ENCODE measurements around the gene UVRAG. TPM values are rescaled to one million over a fixed set of nuclear protein-coding genes. Genes with fewer than 3 reads are reported as not detected.

The UVRAG gene
- total and polyA plus RNA-seq, 2 of the 4 experiments (the other 2 are of a cell fraction) = 5.6 to 10.9 TPM

DNA sequence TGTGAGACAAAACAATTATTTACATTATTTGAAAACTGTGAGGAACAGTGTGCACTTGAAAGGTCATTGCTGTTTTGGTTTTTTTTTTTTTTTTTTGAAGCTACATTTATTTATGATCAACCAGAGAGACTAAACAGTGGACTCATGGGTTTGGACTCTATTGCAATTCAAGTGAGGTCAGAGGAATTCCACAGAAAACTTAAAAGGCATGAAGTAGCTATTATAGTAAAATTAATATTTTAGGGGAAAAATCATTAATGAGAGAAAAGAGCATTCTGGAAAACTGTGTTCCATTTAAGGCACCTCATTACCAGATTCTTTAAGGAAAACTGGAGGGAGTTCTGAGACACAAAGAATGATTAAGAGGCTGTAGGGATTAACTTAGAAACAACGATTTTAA is 288.4 kb downstream of the UVRAG start:
- WGBS, 2 experiments (ENCODE audit: extremely low coverage in 2 of 2, insufficient read length in 1 of 2) = no CpG with 5 or more reads among the region's 1 CpG
- in situ Hi-C loops (cut with MboI; ENCODE audit: low sequenced_read_pairs) = no loop called here
- no peaks in the 10 kb centered on the region for H3K36me3 ChIP-seq (ENCODE audit: control insufficient read depth, insufficient read depth, low read length)

More for the DNA sequence above, 288.4 kb downstream of the UVRAG start:
- Histone ChIP-seq H2BK15ac (ENCODE audit: low read depth, low read length) (no peak overlapping the region), H3K9ac (ENCODE audit: low read depth, low read length) (no peak overlapping the region), H3K23ac (ENCODE audit: low read depth, low read length) (no peak overlapping the region), H2BK5ac (ENCODE audit: low read depth, low read length, poor library complexity, severe bottlenecking) (no peak overlapping the region), H2BK120ac (ENCODE audit: low read depth, low read length) (no peak overlapping the region), H4K5ac (ENCODE audit: low read depth, low read length) (no peak overlapping the region), H3K4me1 (ENCODE audit: control insufficient read depth, insufficient read depth, low read length) (peaks cover 8% of the 10 kb centered on the region; the same call in 1 of the 2 replicates), H3K27ac (ENCODE audit: insufficient read depth, low read length) (no peak overlapping the region), H4K8ac (ENCODE audit: low read depth in 2 of 2, low read length in 2 of 2) (no peak overlapping the region), H3K14ac (replicated peaks; ENCODE audit: low read depth, low read length) (no peak overlapping the region), H2AK5ac (ENCODE audit: low read depth, low read length) (no peak overlapping the region), H3K4me3 (ENCODE audit: insufficient read depth, low read depth, low read length) (no peak overlapping the region), H3K9me1 (ENCODE audit: insufficient read depth, low read length) (0 out of 2 replicates have a peak, but pooled peaks cover 3% of the 10 kb centered on the region), H3K79me1 (ENCODE audit: low read depth in 1 of 2, low read length in 2 of 2) (no peaks in the 10 kb centered on the region), H2AK9ac (replicated peaks; ENCODE audit: low read depth, low read length, poor library complexity) (no peak overlapping the region), H4K20me1 (ENCODE audit: insufficient read depth, low read length) (no peaks in the 10 kb centered on the region), H3K27me3 (ENCODE audit: control insufficient read depth, insufficient read depth, low read length) (no peaks in the 10 kb centered on the region), H3K18ac (ENCODE audit: low read depth, low read length) (no peak overlapping the region), H2BK20ac (ENCODE audit: low read depth, low read length) (no peak overlapping the region), H3K4ac (ENCODE audit: low read depth, low read length) (no peak overlapping the region), H4K91ac (ENCODE audit: insufficient read depth, low read depth, low read length) (no peak overlapping the region), H2AFZ (replicated peaks; ENCODE audit: low read length, poor library complexity) (no peak overlapping the region), H3K56ac (ENCODE audit: extremely low read depth, insufficient read depth, low read length) (no peak overlapping the region), H3K9me3 (ENCODE audit: control insufficient read depth, insufficient read depth, low read length) (no peaks in the 10 kb centered on the region), H3K4me2 (ENCODE audit: low read depth, low read length) (peak overlapping the region; percentile 16; the same call in 1 of the 2 replicates)
- TF ChIP-seq, protein P1, sequence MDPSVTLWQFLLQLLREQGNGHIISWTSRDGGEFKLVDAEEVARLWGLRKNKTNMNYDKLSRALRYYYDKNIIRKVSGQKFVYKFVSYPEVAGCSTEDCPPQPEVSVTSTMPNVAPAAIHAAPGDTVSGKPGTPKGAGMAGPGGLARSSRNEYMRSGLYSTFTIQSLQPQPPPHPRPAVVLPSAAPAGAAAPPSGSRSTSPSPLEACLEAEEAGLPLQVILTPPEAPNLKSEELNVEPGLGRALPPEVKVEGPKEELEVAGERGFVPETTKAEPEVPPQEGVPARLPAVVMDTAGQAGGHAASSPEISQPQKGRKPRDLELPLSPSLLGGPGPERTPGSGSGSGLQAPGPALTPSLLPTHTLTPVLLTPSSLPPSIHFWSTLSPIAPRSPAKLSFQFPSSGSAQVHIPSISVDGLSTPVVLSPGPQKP (IDR thresholded peaks at IDR 0.05; ENCODE audit: borderline replicate concordance, low read depth, low read length) = no peak
- TF ChIP-seq, protein P2, sequence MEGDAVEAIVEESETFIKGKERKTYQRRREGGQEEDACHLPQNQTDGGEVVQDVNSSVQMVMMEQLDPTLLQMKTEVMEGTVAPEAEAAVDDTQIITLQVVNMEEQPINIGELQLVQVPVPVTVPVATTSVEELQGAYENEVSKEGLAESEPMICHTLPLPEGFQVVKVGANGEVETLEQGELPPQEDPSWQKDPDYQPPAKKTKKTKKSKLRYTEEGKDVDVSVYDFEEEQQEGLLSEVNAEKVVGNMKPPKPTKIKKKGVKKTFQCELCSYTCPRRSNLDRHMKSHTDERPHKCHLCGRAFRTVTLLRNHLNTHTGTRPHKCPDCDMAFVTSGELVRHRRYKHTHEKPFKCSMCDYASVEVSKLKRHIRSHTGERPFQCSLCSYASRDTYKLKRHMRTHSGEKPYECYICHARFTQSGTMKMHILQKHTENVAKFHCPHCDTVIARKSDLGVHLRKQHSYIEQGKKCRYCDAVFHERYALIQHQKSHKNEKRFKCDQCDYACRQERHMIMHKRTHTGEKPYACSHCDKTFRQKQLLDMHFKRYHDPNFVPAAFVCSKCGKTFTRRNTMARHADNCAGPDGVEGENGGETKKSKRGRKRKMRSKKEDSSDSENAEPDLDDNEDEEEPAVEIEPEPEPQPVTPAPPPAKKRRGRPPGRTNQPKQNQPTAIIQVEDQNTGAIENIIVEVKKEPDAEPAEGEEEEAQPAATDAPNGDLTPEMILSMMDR (conservative IDR thresholded peaks at IDR 0.05; ENCODE audit: low read depth, low read length) = no peak
- TF ChIP-seq MAFK (IDR thresholded peaks at IDR 0.05; ENCODE audit: low read depth, low read length) = no peak
- TF ChIP-seq CEBPB (IDR thresholded peaks at IDR 0.05; ENCODE audit: low read depth, low read length) = no peak
- TF ChIP-seq SMC3 (IDR thresholded peaks at IDR 0.05; ENCODE audit: low read depth, low read length) = no peak
- no peak for TF ChIP-seq POLR2A (IDR thresholded peaks at IDR 0.05; ENCODE audit: low read depth, low read length)
- TF ChIP-seq CHD1 (IDR thresholded peaks at IDR 0.05; ENCODE audit: low read depth, low read length) = no peak
- TF ChIP-seq MAZ (IDR thresholded peaks at IDR 0.05; ENCODE audit: borderline replicate concordance, low read depth, low read length) = no peak
- TF ChIP-seq RCOR1 (IDR thresholded peaks at IDR 0.05; ENCODE audit: insufficient replicate concordance, low read length) = no peak
- no peak for TF ChIP-seq BHLHE40 (IDR thresholded peaks at IDR 0.05; ENCODE audit: low read depth, low read length)
- no peak for TF ChIP-seq RFX5 (IDR thresholded peaks at IDR 0.05; ENCODE audit: low read depth, low read length)
- no TSS peak for BruUV-seq (replicated peaks)
- intact Hi-C loops (cut with micrococcal nuclease) (no loop called here), dilution Hi-C loops (cut with HindIII; ENCODE audit: low sequenced_read_pairs, unreplicated experiment) (no loop called here)
- CTCF ChIA-PET = interaction anchor here (0.5 kb wide), 1 partner anchor 32 kb away, joined by 5 read pairs; no protein-coding TSS in a partner anchor
- DNase-seq (peak; percentile 44), ATAC-seq (ENCODE audit: low read depth) (peak; percentile 59)
- POLR2A ChIA-PET (ENCODE audit: unreplicated experiment) = no interaction called here

All from IMR-90 (cell line).